PC-3 (cell line): ENCODE results near the gene SLC6A11. TPM values are rescaled to one million over a fixed set of nuclear protein-coding genes. Genes with fewer than 3 reads are reported as not detected.
A peak's percentile ranks its signal among the peaks of the same experiment; 100 is the strongest.

Experiments used
- ATAC-seq: fragments of 200-7000 bp; cut with Tn5 transposase; 2 replicates; pipeline ENCODE4 v1.9.1; 2020; ENCODE audit warnings: mild to moderate bottlenecking, moderate library complexity
- BruUV-seq: library from RNA; stranded (reverse); fragments of 400-500 nt; replicated peaks from 2 replicates; lab custom pipeline; 2021; lab: Mats Ljungman, UMichigan
- CTCF ChIA-PET: fragments of 300-600 bp; sonication (Branson Sonifier 250); formaldehyde crosslinking; loops from one replicate; lab custom pipeline; 2022; ENCODE audit warnings: antibody characterized with exemption; lab: Charles Lee
- POLR2A ChIA-PET: fragments of 300-600 bp; sonication (Branson Sonifier 250); formaldehyde crosslinking; loops from one replicate; lab custom pipeline; 2022; ENCODE audit warnings: antibody characterized with exemption; ENCODE audit not compliant: unreplicated experiment; lab: Charles Lee
- DNase-seq: peaks from one replicate; pipeline ENCODE4 v3.0.0-alpha.2; 2015
- H2AFZ ChIP-seq: fragments of 300-600 bp; sonication (generic); 2 replicates; pipeline ENCODE4 v1.6.0; 2016; ENCODE audit warnings: antibody characterized with exemption, low read length
- H3F3A ChIP-seq: fragments of 300-600 bp; sonication (generic); one replicate; pipeline ENCODE4 v1.6.0; 2017; ENCODE audit warnings: antibody characterized with exemption, low read length, control low read depth, mild to moderate bottlenecking; ENCODE audit not compliant: unreplicated experiment
- H3K27ac ChIP-seq: fragments of 300-600 bp; sonication (generic); 2 replicates; pipeline ENCODE4 v1.5.1; 2016; ENCODE audit warnings: mild to moderate bottlenecking, low read length
- H3K27me3 ChIP-seq: fragments of 300-600 bp; sonication (generic); 2 replicates; pipeline ENCODE4 v1.6.1; 2016; ENCODE audit warnings: low read length, mixed read lengths
- H3K36me3 ChIP-seq: fragments of 300-600 bp; sonication (generic); 2 replicates; pipeline ENCODE4 v1.6.1; 2016; ENCODE audit warnings: low read depth, mixed run types, low read length, mixed read lengths
- H3K4me1 ChIP-seq: fragments of 300-600 bp; sonication (generic); 2 replicates; pipeline ENCODE4 v1.5.1; 2016; ENCODE audit warnings: low read length; ENCODE audit not compliant: insufficient read depth
- H3K4me2 ChIP-seq: fragments of 300-600 bp; sonication (generic); 2 replicates; pipeline ENCODE4 v1.6.0; 2016; ENCODE audit warnings: low read length
- H3K4me3 ChIP-seq: fragments of 300-600 bp; sonication (generic); 2 replicates; pipeline ENCODE4 v1.5.1; 2016; ENCODE audit warnings: mild to moderate bottlenecking, low read length, mixed read lengths
- H3K79me2 ChIP-seq: fragments of 300-600 bp; sonication (generic); 2 replicates; pipeline ENCODE4 v1.6.1; 2017; ENCODE audit warnings: low read length, mixed read lengths
- H3K9ac ChIP-seq: fragments of 300-600 bp; sonication (generic); 2 replicates; pipeline ENCODE4 v1.6.0; 2016; ENCODE audit warnings: mild to moderate bottlenecking, low read length
- H3K9me2 ChIP-seq: fragments of 300-600 bp; sonication (generic); replicated peaks from 2 replicates; pipeline ENCODE4 v1.6.1; 2016; ENCODE audit warnings: mixed run types, low read length, mixed read lengths
- H3K9me3 ChIP-seq: fragments of 300-600 bp; sonication (generic); 2 replicates; pipeline ENCODE4 v1.6.1; 2016; ENCODE audit warnings: low read length, mixed read lengths
- H4K20me1 ChIP-seq: fragments of 300-600 bp; sonication (generic); 2 replicates; pipeline ENCODE4 v1.6.1; 2016; ENCODE audit warnings: low read length, mixed read lengths
- CTCF ChIP-seq: fragments of 300-600 bp; sonication (generic); conservative IDR thresholded peaks from 2 replicates; pipeline ENCODE4 v1.5.1; 2017; ENCODE audit warnings: antibody characterized with exemption, low read depth, mild to moderate bottlenecking, low read length
- EZH2 ChIP-seq: fragments of 300-600 bp; sonication (generic); IDR thresholded peaks from one replicate; pipeline ENCODE4 v1.6.1; 2017; ENCODE audit warnings: antibody characterized with exemption, mild to moderate bottlenecking, low read length; ENCODE audit not compliant: unreplicated experiment
- EZH2phosphoT487 ChIP-seq: fragments of 300-600 bp; sonication (generic); IDR thresholded peaks from 2 replicates; pipeline ENCODE4 v1.6.1; 2018; ENCODE audit warnings: mild to moderate bottlenecking, antibody characterized with exemption, low read length, borderline replicate concordance
- intact Hi-C: fragments of 100-400 bp; cut with micrococcal nuclease; formaldehyde crosslinking; loops from 2 replicates; pipeline ENCODE4 v1.9.0; 2023
- total RNA-seq: library from RNA; depleted of rRNA; stranded (reverse); fragments of >200 nt; gene quantifications from 2 replicates; pipeline ENCODE4 v1.2.3, GENCODE V29; 2014

SLC6A11 gene
- total RNA-seq, 1 experiment from 2014 or later, result 34.0 TPM

DNA sequence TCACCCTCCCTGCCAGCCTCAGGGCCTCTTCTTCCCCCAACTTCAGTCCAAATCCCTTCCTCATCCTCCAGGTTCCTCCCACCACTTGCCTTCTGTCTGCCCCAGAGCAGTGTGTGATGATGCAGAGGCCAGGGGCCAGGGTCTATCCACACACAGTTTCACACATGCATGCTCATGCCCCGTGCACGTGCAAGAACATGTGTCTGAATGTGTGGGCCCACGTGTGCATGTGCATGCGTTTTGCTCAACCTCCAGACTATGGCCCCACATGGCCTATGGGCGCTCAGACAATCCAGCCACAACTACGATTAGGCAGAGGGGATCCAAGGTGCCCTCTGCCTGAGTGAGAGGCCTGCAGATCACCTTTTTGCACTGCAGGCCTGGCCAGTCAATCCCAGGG, 144.2 kb downstream of the SLC6A11 start:
- ATAC-seq, result no peak

GRCh38 chr3:10961921-10962320, 145.9 kb downstream of the SLC6A11 start:
- H3K4me2 ChIP-seq, result no peak overlapping the region
- H4K20me1 ChIP-seq, result no peaks in the 10 kb centered on the region
- CTCF ChIA-PET, result interaction anchor here (0.6 kb wide), 1 partner anchor 204 kb away, joined by 4 read pairs; no protein-coding TSS in a partner anchor
- no peak overlapping the region for H3K4me3 ChIP-seq
- H3K36me3 ChIP-seq, result no peaks in the 10 kb centered on the region
- H2AFZ ChIP-seq, result no peak overlapping the region
- H3K9me3 ChIP-seq, result no peaks in the 10 kb centered on the region
- H3K27me3 ChIP-seq, result peaks cover 47% of the 10 kb centered on the region
- H3K4me1 ChIP-seq, result no peaks in the 10 kb centered on the region
- POLR2A ChIA-PET, result no interaction called here
- intact Hi-C loops, result no loop called here
- H3K9me2 ChIP-seq, result no peaks in the 10 kb centered on the region
- DNase-seq, result no peak
- no peak overlapping the region for H3K9ac ChIP-seq
- no peak overlapping the region for H3K27ac ChIP-seq
- ATAC-seq, result no peak
- TF ChIP-seq CTCF (no peak), EZH2 (no peak), EZH2phosphoT487 (no peak)
- no peaks in the 10 kb centered on the region for H3K79me2 ChIP-seq
- no TSS peak for BruUV-seq
- no peaks in the 10 kb centered on the region for H3F3A ChIP-seq

More for the DNA sequence above, 144.2 kb downstream of the SLC6A11 start:
- DNase-seq, result no peak
- H3K9me3 ChIP-seq, result no peaks in the 10 kb centered on the region
- no peak overlapping the region for H3K4me2 ChIP-seq
- BruUV-seq, result no TSS peak
- H2AFZ ChIP-seq, result no peak overlapping the region
- POLR2A ChIA-PET, result no interaction called here
- H3K27me3 ChIP-seq, result peaks cover 40% of the 10 kb centered on the region
- no peaks in the 10 kb centered on the region for H3K36me3 ChIP-seq
- TF ChIP-seq EZH2phosphoT487 (no peak), CTCF (no peak), EZH2 (no peak)
- H3F3A ChIP-seq, result no peaks in the 10 kb centered on the region
- H4K20me1 ChIP-seq, result no peaks in the 10 kb centered on the region
- no peak overlapping the region for H3K4me3 ChIP-seq
- H3K9me2 ChIP-seq, result no peaks in the 10 kb centered on the region
- no peak overlapping the region for H3K9ac ChIP-seq
- no peaks in the 10 kb centered on the region for H3K4me1 ChIP-seq
- no peak overlapping the region for H3K27ac ChIP-seq
- intact Hi-C loops, result no loop called here
- CTCF ChIA-PET, result no interaction called here
- H3K79me2 ChIP-seq, result no peaks in the 10 kb centered on the region

- no peak for TF ChIP-seq EZH2
- no peak for TF ChIP-seq EZH2phosphoT487
- TF ChIP-seq CTCF, result no peak
- ATAC-seq (no peak), DNase-seq (peak; percentile 43)
- ChIA-PET POLR2A (no interaction called here), CTCF (no interaction called here)
- no peaks in the 10 kb centered on the region for H3F3A ChIP-seq
- H3K27ac ChIP-seq, result no peak overlapping the region
- no peaks in the 10 kb centered on the region for H3K36me3 ChIP-seq
- intact Hi-C loops, result no loop called here
- no peak overlapping the region for H2AFZ ChIP-seq
- no peak overlapping the region for H3K4me2 ChIP-seq
- H3K9me3 ChIP-seq, result no peaks in the 10 kb centered on the region
- no peak overlapping the region for H3K9ac ChIP-seq
- H3K4me1 ChIP-seq, result no peaks in the 10 kb centered on the region
- no peaks in the 10 kb centered on the region for H3K9me2 ChIP-seq
- no TSS peak for BruUV-seq
- no peaks in the 10 kb centered on the region for H4K20me1 ChIP-seq
- H3K4me3 ChIP-seq, result no peak overlapping the region
- no peaks in the 10 kb centered on the region for H3K79me2 ChIP-seq
- H3K27me3 ChIP-seq, result peaks cover 49% of the 10 kb centered on the region
Measured at GRCh38 chr3:10962481-10963036, 146.5 kb downstream of the SLC6A11 start.
